ENCODE results near the gene SPOP. TPM values are rescaled to one million over a fixed set of nuclear protein-coding genes. Genes with fewer than 3 reads are reported as not detected.

Gene SPOP
- total RNA-seq, 1 donor from 2014 or later, result 43.6 TPM

GRCh38 chr17:49577963-49578362, 99.9 kb downstream of the SPOP start:
- peaks cover 40% of the 10 kb centered on the region for H3K27me3 ChIP-seq (ENCODE audit: control insufficient read depth, insufficient read depth, low read length)
- DNase-seq (ENCODE audit: low read depth), result no peak
- no peak for TF ChIP-seq CTCF (IDR thresholded peaks at IDR 0.05; ENCODE audit: insufficient read depth, low read length, poor library complexity, severe bottlenecking)
- no peak overlapping the region for H3K4me3 ChIP-seq (ENCODE audit: low read depth, low read length)
- no peaks in the 10 kb centered on the region for H3K36me3 ChIP-seq (ENCODE audit: control insufficient read depth, insufficient read depth, low read length)

GRCh38 chr17:49577650-49577934, 100.3 kb downstream of the SPOP start:
- Histone ChIP-seq H3K4me3 (ENCODE audit: low read depth, low read length) (no peak overlapping the region), H3K36me3 (ENCODE audit: control insufficient read depth, insufficient read depth, low read length) (no peaks in the 10 kb centered on the region), H3K27me3 (ENCODE audit: control insufficient read depth, insufficient read depth, low read length) (peaks cover 44% of the 10 kb centered on the region)
- TF ChIP-seq CTCF (IDR thresholded peaks at IDR 0.05; ENCODE audit: insufficient read depth, low read length, poor library complexity, severe bottlenecking), result no peak
- no peak for DNase-seq (ENCODE audit: low read depth)

- Histone ChIP-seq H3K4me3 (ENCODE audit: low read depth, low read length) (peak overlapping the region; percentile 49), H3K27me3 (ENCODE audit: control insufficient read depth, insufficient read depth, low read length) (peaks cover 48% of the 10 kb centered on the region), H3K36me3 (ENCODE audit: control insufficient read depth, insufficient read depth, low read length) (no peaks in the 10 kb centered on the region)
- no peak for DNase-seq (ENCODE audit: low read depth)
- no peak for TF ChIP-seq CTCF (IDR thresholded peaks at IDR 0.05; ENCODE audit: insufficient read depth, low read length, poor library complexity, severe bottlenecking)
Observed at GRCh38 chr17:49576917-49577649, 100.8 kb downstream of the SPOP start.

- Histone ChIP-seq H3K36me3 (ENCODE audit: control insufficient read depth, insufficient read depth, low read length) (no peaks in the 10 kb centered on the region), H3K27me3 (ENCODE audit: control insufficient read depth, insufficient read depth, low read length) (peaks cover 55% of the 10 kb centered on the region), H3K4me3 (ENCODE audit: low read depth, low read length) (peak overlapping the region; percentile 49)
- DNase-seq (ENCODE audit: low read depth), result no peak
- no peak for TF ChIP-seq CTCF (IDR thresholded peaks at IDR 0.05; ENCODE audit: insufficient read depth, low read length, poor library complexity, severe bottlenecking)
Observed at GRCh38 chr17:49576088-49576916, 101.6 kb downstream of the SPOP start.

GRCh38 chr17:49575679-49576087, 102.2 kb downstream of the SPOP start, which contains the start of gene NXPH3:
TSS of gene NXPH3 (plus strand) at chr17:49575871. CDS start at chr17:49576220, 349 bp downstream.
- peaks cover 62% of the 10 kb centered on the region for H3K27me3 ChIP-seq (ENCODE audit: control insufficient read depth, insufficient read depth, low read length)
- peak within 1 kb of the TSS; percentile 49 for H3K4me3 ChIP-seq (ENCODE audit: low read depth, low read length)
- no peaks in the 10 kb centered on the region for H3K36me3 ChIP-seq (ENCODE audit: control insufficient read depth, insufficient read depth, low read length)
- no peak for DNase-seq (ENCODE audit: low read depth)
- TF ChIP-seq CTCF (IDR thresholded peaks at IDR 0.05; ENCODE audit: insufficient read depth, low read length, poor library complexity, severe bottlenecking), result peak; percentile 6
